Pons (tissue), 1 donor: Measurements from ENCODE around the gene TTC17.
"Not testable (repeated sequence)": the region's sequence is repeated elsewhere in the genome, so short reads cannot be mapped to it uniquely, and the experiment has no call there.

Experiments
- DNase-seq: peaks from one replicate; pipeline ENCODE4 v3.0.0-alpha.2; 2016; ENCODE audit warnings: low spot score

TTC17 gene

GRCh38 chr11:43458486-43458885 is 99.8 kb downstream of the TTC17 start:
- DNase-seq, result no peak

- peak; percentile 35 for DNase-seq
These were observed 100.5 kb downstream of the TTC17 start for GRCh38 chr11:43459246-43459645.

GRCh38 chr11:43462359-43462758 is 103.6 kb downstream of the TTC17 start:
- no peak for DNase-seq

- DNase-seq, result no peak
These were observed 109.2 kb downstream of the TTC17 start for GRCh38 chr11:43467958-43468357.

GRCh38 chr11:43477491-43477890 is 118.8 kb downstream of the TTC17 start:
- not testable (repeated sequence) for DNase-seq

- no peak for DNase-seq
These were observed 127.4 kb downstream of the TTC17 start for GRCh38 chr11:43486141-43486540.

- no peak for DNase-seq
These were observed 131.2 kb downstream of the TTC17 start for GRCh38 chr11:43489869-43490465.

GRCh38 chr11:43492701-43493100 is 134.0 kb downstream of the TTC17 start:
- DNase-seq, result no peak

- no peak for DNase-seq
These were observed 134.7 kb downstream of the TTC17 start for GRCh38 chr11:43493431-43493830.

- DNase-seq, result no peak
These were observed 138.4 kb downstream of the TTC17 start for GRCh38 chr11:43497144-43497543.

- DNase-seq, result no peak
These were observed 139.8 kb downstream of the TTC17 start for GRCh38 chr11:43498561-43498960.

GRCh38 chr11:43503417-43503816 is 144.7 kb downstream of the TTC17 start:
- no peak for DNase-seq

- no peak for DNase-seq
These were observed 145.7 kb downstream of the TTC17 start for GRCh38 chr11:43504316-43504950.

- no peak for DNase-seq
These were observed 146.5 kb downstream of the TTC17 start for GRCh38 chr11:43505171-43505570.

- no peak for DNase-seq
These were observed 148.5 kb downstream of the TTC17 start for GRCh38 chr11:43507171-43507570.

GRCh38 chr11:43508511-43508918 is 149.8 kb downstream of the TTC17 start:
- no peak for DNase-seq

- no peak for DNase-seq
These were observed 153.2 kb downstream of the TTC17 start for GRCh38 chr11:43511959-43512358.

- no peak for DNase-seq
These were observed 156.4 kb downstream of the TTC17 start for GRCh38 chr11:43515090-43515489.

GRCh38 chr11:43516316-43516850 is 157.7 kb downstream of the TTC17 start:
- no peak for DNase-seq

GRCh38 chr11:43517518-43517917 is 158.8 kb downstream of the TTC17 start:
- DNase-seq, result no peak

GRCh38 chr11:43518408-43519160 is 159.9 kb downstream of the TTC17 start:
- no peak for DNase-seq

- no peak for DNase-seq
These were observed 162.8 kb downstream of the TTC17 start for GRCh38 chr11:43521471-43521870.

- DNase-seq, result no peak
These were observed 164.9 kb downstream of the TTC17 start for GRCh38 chr11:43523632-43524031.
